K562 (cell line): Measurements from ENCODE around the gene ORAI3. TPM values are rescaled to one million over a fixed set of nuclear protein-coding genes. Genes with fewer than 3 reads are reported as not detected.

Experiments
- ATAC-seq: fragments of 200-7000 bp; cut with Tn5 transposase; 3 replicates; pipeline ENCODE4 v1.9.1; 2020; ENCODE audit warnings: moderate library complexity
- BruUV-seq: library from RNA; stranded (reverse); fragments of 400-500 nt; replicated peaks from 2 replicates; lab custom pipeline; 2021; lab: Mats Ljungman, UMichigan
- CTCF ChIA-PET: fragments of 300-600 bp; formaldehyde crosslinking; extraction: SDS; loops from one replicate; lab custom pipeline; 2021; ENCODE audit warnings: low intra/inter-chr PET ratio; lab: Yijun Ruan, JAX
- POLR2A ChIA-PET: fragments of 300-600, 350-650 bp; sonication (Branson Sonifier 250); formaldehyde crosslinking; extraction: SDS; loops from one replicate; lab custom pipeline; 2021; ENCODE audit warnings: antibody characterized with exemption, inconsistent platforms; lab: Yijun Ruan, JAX
- DNase-seq, 4 experiments: peaks; one replicate each; pipeline versions ENCODE4 v3.0.0 to v3.0.0-alpha.2; 2011 to 2018; ENCODE audit warnings: low spot score in 3 of 4, mixed read lengths in 3 of 4; ENCODE audit errors: extremely low read depth in 1 of 4
- FAIRE-seq: peaks from 2 replicates; lab custom pipeline; 2011; peaks lifted over from hg19 to GRCh38; lab: Jason Lieb, UNC
- H2AFZ ChIP-seq: 2 replicates; pipeline ENCODE4 v1.6.0; 2011; ENCODE audit warnings: low read depth, low read length, control low read depth, inconsistent platforms
- H3K27ac ChIP-seq: fragments of 200-600 bp; 3 replicates; pipeline ENCODE4 v1.8.0; 2011; ENCODE audit warnings: low read depth, mild to moderate bottlenecking, control low read depth, inconsistent platforms, low read length, moderate library complexity, mixed read lengths; ENCODE audit errors: extremely low read depth
- H3K27me3 ChIP-seq, 2 experiments: fragments of 300-600 bp in 1 of 2; 2 replicates in 1 of 2; 3 replicates in 1 of 2; pipeline versions ENCODE4 v1.6.0 to v1.8.0; 2011; ENCODE audit warnings: inconsistent platforms in 2 of 2, low read length in 2 of 2, mild to moderate bottlenecking in 1 of 2, mixed read lengths in 1 of 2, moderate library complexity in 1 of 2; ENCODE audit not compliant: control insufficient read depth in 2 of 2, insufficient read depth in 2 of 2
- H3K36me3 ChIP-seq: fragments of 300-600 bp; 3 replicates; pipeline ENCODE4 v1.8.0; 2011; ENCODE audit warnings: mild to moderate bottlenecking, low read length, inconsistent platforms; ENCODE audit not compliant: control insufficient read depth, insufficient read depth
- H3K4me1 ChIP-seq, 2 experiments: fragments of 200-600 bp in 1 of 2; replicated peaks in 1 of 2; 2 replicates in 1 of 2; 3 replicates in 1 of 2; pipeline versions ENCODE4 v1.5.1 to v1.8.0; 2011; ENCODE audit warnings: inconsistent platforms in 2 of 2, low read length in 2 of 2, mild to moderate bottlenecking in 1 of 2, mixed read lengths in 1 of 2, moderate library complexity in 1 of 2; ENCODE audit not compliant: control insufficient read depth in 2 of 2, insufficient read depth in 2 of 2
- H3K4me2 ChIP-seq: 2 replicates; pipeline ENCODE4 v1.6.1; 2011; ENCODE audit warnings: low read length, control low read depth, inconsistent platforms, mixed read lengths; ENCODE audit not compliant: insufficient read depth
- H3K4me3 ChIP-seq: fragments of 200-600 bp; sonication (generic), shearing (Covaris generic); 2 replicates; pipeline ENCODE4 v1.5.1; 2016; ENCODE audit warnings: control low read depth, inconsistent platforms
- H3K79me2 ChIP-seq: fragments of 200-600 bp; 3 replicates; pipeline ENCODE4 v1.8.0; 2011; ENCODE audit warnings: low read length, inconsistent platforms; ENCODE audit not compliant: control insufficient read depth, insufficient read depth
- H3K9ac ChIP-seq, 2 experiments: 2 replicates each; pipeline versions ENCODE4 v1.6.0 to v1.6.1; 2011; ENCODE audit warnings: low read depth in 2 of 2, low read length in 2 of 2, control low read depth in 1 of 2, inconsistent platforms in 1 of 2, mild to moderate bottlenecking in 1 of 2, mixed read lengths in 1 of 2; ENCODE audit not compliant: insufficient read depth in 1 of 2
- H3K9me1 ChIP-seq: one replicate; pipeline ENCODE4 v1.6.0; 2011; ENCODE audit warnings: inconsistent platforms, mild to moderate bottlenecking, low read length, moderate library complexity; ENCODE audit not compliant: control insufficient read depth, insufficient read depth
- H3K9me3 ChIP-seq: replicated peaks from 2 replicates; pipeline ENCODE4 v1.5.1; 2011; ENCODE audit warnings: low read depth, low read length, inconsistent platforms; ENCODE audit not compliant: control insufficient read depth, insufficient read depth
- H4K20me1 ChIP-seq: replicated peaks from 2 replicates; pipeline ENCODE4 v1.6.1; 2011; ENCODE audit warnings: low read length, inconsistent platforms, mixed read lengths; ENCODE audit not compliant: control insufficient read depth, insufficient read depth
- ARID3A ChIP-seq: IDR thresholded peaks from 2 replicates; pipeline ENCODE4 v1.6.1; 2012; ENCODE audit warnings: low read depth, low read length, improper control_type of control experiment, borderline replicate concordance
- ZFPM2 ChIP-seq: fragments of 250-450 bp; sonication (Bioruptor Pico); IDR thresholded peaks from 2 replicates; pipeline ENCODE4 v1.5.1; 2022; ENCODE audit warnings: mild to moderate bottlenecking
- WGBS: fragments of 100-300 bp; shearing (Covaris generic); methylation state at CpG from one replicate; pipeline ENCODE4 v1.1.6; 2016; ENCODE audit warnings: low coverage, mixed read lengths; ENCODE audit not compliant: insufficient coverage; ENCODE audit errors: missing lambda C conversion rate; 5-methylcytosine and 5-hydroxymethylcytosine counted together
- in situ Hi-C: fragments of 300-500 bp; cut with MboI; formaldehyde crosslinking; loops from 4 replicates; pipeline ENCODE4 v1.15.0; 2018; ENCODE audit warnings: inconsistent platforms, mixed read lengths
- intact Hi-C: fragments of 100-400 bp; cut with micrococcal nuclease; formaldehyde crosslinking; loops from 2 replicates; pipeline ENCODE4 v1.14.2; 2022
- polyA plus RNA-seq, 8 experiments: library from polyadenylated mRNA; depleted of rRNA in 4 of 8; stranded (reverse) in 5 of 8; unstranded in 3 of 8; fragments of >200 nt; fragmentation: Nextera tagmentation in 2 of 8; fragmentation: Illumina TruSeq in 1 of 8; extraction: Ambion mirVana in 2 of 8; extraction: Trizol in 1 of 8; gene quantifications; 2 replicates each; pipeline versions ENCODE4 v1.2.1 to v1.2.3, GENCODE V29; 2011 to 2014; ENCODE audit warnings: inconsistent platforms in 1 of 8, missing spikeins in 1 of 8
- total RNA-seq, 7 experiments: library from RNA; depleted of rRNA in 6 of 7; stranded (reverse); fragments of >200 nt in 6 of 7; fragmentation: Illumina TruSeq in 2 of 7; extraction: Trizol in 2 of 7; gene quantifications; 2 replicates each; pipeline versions ENCODE4 v1.2.1 to v1.2.3, GENCODE V29; 2011 to 2021; ENCODE audit warnings: low replicate concordance in 1 of 7

Gene ORAI3
- total and polyA plus RNA-seq, 9 of the 15 experiments (the other 6 are each of a cell fraction or from before 2014, with no cell fraction given), result 4.9 to 23.3 (median 14.1) TPM

- H3K4me2 ChIP-seq, result peak overlapping the region; percentile 15; the same call in 1 of the 2 replicates
- ChIA-PET CTCF (interaction anchor here (0.8 kb wide), 1 partner anchor 203 kb away, joined by 5 read pairs; no protein-coding TSS in a partner anchor), POLR2A (interaction anchor here (0.6 to 3.8 kb wide), 10 partner anchors 10 to 920 kb away, joined by 3 to 11 read pairs (median 4); partner anchors contain the start of genes FUS, ZNF267, ZNF646 and ZNF668)
- TF ChIP-seq ARID3A (no peak), ZFPM2 (CRISPR knock-in tag) (0 out of 2 replicates have a peak, but pooled peaks have one; percentile 35)
- H3K4me3 ChIP-seq, result no peak overlapping the region
- peaks cover 15% of the 10 kb centered on the region; the same call in 2 of the 3 replicates for H3K36me3 ChIP-seq
- intact Hi-C loops (loop anchor here (10.0 kb wide), 2 partner anchors 142 to 502 kb away; partner anchors contain the start of genes ARMC5 and VKORC1), in situ Hi-C loops (loop anchor here (10.0 to 25.0 kb wide), 2 partner anchors 742 to 909 kb away; partner anchors contain the start of gene ZNF267)
- H3K27me3 ChIP-seq, result no peaks in the 10 kb centered on the region
- H3K9ac ChIP-seq, result peak overlapping the region in 1 of 2 experiments; percentile 79; a peak in 2 of 4 replicates
- no peak overlapping the region for H2AFZ ChIP-seq
- H3K9me1 ChIP-seq, result peaks cover 8% of the 10 kb centered on the region
- peaks cover 36 to 57% of the 10 kb centered on the region in 2 experiments for H3K4me1 ChIP-seq
- no peaks in the 10 kb centered on the region for H3K9me3 ChIP-seq
- H3K79me2 ChIP-seq, result peaks cover 37% of the 10 kb centered on the region
- FAIRE-seq, result no peak
- no TSS peak for BruUV-seq
- ATAC-seq, result no peak
- peak overlapping the region; percentile 28; the same call in 1 of the 3 replicates for H3K27ac ChIP-seq
- DNase-seq, result no peak
- 55% methylated on average over 8 of the region's 9 CpGs for WGBS
- H4K20me1 ChIP-seq, result no peaks in the 10 kb centered on the region
Observed at GRCh38 chr16:30953111-30953510, 4.2 kb downstream of the ORAI3 start.
